Peyer's patch (tissue), 4 donors: ENCODE results near the gene SNUPN.

Experiments used
- CTCF ChIP-seq, 6 experiments: fragments of 450-650 bp in 4 of 6; fragments of 200-600 bp in 2 of 6; sonication (generic) in 1 of 6; IDR thresholded peaks; one replicate each; pipeline ENCODE4 v1.5.1; 2017 to 2019; ENCODE audit warnings: antibody characterized with exemption in 6 of 6, mild to moderate bottlenecking in 3 of 6, moderate library complexity in 1 of 6
- POLR2A ChIP-seq, 2 donors: fragments of 450-650 bp; IDR thresholded peaks; one replicate each; pipeline ENCODE4 v1.5.1; 2017; ENCODE audit warnings: antibody characterized with exemption in 2 of 2, mild to moderate bottlenecking in 2 of 2, moderate library complexity in 2 of 2

GRCh38 chr15:75647370-75648155 lies 22.0 kb upstream of the SNUPN start, which contains the start of gene SNX33:
- TF ChIP-seq POLR2A (IDR thresholded peaks at IDR 0.05) (peak; percentile 83 to 89), CTCF (IDR thresholded peaks at IDR 0.05) (peak; percentile 40 to 68 (median 46))
